COLO829 (cell line): ENCODE measurements around the gene KIAA0930.
"Not testable (repeated sequence)": the region's sequence is repeated elsewhere in the genome, so short reads cannot be mapped to it uniquely, and the experiment has no call there.

Source experiments
- DNase-seq: peaks from one replicate; pipeline ENCODE4 v3.0.0; 2012; ENCODE audit warnings: low spot score

The KIAA0930 gene

DNA sequence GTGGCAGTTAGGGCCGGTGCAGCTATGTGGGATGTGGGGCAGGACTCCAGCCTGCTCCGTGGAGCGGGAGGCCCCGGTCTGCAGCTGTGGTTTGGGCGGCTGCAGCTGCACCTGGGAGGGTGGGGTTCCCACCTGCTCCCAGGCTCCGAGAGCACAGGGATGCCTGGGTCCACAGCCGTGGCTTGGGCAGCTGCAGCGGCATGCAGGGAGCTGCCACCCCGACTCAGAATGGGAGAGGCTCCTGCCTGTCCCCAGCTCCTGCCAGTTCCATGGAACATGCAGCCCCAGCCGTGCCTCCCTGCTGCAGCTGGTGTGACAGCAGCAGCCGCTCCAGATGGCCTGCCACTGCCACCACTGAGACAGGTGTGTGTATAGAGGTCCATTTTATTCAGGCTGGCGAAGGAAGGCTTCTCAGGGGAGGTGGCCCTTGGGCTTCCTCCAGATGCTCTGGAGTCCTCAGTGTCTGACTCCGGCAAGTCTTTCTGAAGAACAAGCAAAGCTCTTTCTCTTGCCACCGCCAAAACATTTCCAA lies 22.3 kb upstream of the KIAA0930 start:
- no peak for DNase-seq

DNA sequence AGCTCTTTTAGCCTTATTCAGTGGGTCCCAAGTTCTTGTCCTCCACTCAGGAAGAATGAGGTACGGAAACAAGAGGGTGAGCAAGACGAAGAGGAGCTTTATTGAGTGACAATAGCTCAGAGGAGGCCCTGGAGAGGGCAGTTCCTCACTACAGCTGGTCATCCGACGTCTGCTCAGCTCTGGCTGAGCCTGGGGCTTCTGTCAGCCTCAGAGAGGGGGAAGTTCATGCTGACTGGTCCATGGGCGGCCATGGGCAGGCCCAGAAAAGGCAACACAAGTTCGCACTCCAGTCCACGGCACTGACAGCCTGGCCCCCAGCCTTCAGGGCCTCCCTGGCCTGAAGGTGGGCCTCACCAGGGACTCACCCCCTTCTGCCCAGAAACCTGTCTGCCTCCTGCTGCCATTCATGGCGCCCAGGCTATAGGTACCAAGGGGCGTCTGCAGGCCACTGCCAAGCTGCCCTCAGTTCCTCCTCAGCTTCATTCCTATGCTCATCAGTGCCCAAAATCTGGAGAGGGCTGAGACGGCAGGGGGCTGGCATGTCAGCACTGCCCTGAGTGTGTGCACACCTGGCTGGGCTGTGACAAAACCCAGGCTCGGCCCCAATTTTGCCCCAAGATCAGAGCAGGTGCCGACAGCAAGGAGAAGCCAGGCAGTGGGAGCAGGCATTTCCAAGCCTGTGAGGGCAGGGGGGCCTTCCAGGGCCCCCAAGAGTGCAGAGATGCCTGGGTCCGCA lies 21.7 kb upstream of the KIAA0930 start:
- DNase-seq: no peak

GRCh38 chr22:45261407-45262088 lies 20.9 kb upstream of the KIAA0930 start:
- no peak for DNase-seq

DNA sequence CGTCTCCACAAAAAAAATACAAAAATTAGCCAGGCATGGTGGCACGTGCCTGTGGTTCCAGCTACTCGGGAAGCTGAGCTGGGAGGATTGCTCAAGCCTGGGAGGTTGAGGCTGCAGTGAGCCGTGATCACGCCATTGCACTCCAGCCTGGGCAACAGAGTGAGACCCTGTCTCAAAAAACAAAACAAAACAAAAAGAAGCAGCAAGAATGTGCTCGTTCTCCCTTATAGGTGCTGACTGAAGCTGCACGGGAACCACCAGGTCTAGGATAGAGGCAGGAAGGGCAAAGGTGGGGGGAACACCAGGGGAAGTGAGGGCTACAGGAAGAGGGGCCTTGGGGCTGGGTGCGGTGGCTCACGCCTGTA lies 19.7 kb upstream of the KIAA0930 start:
- not testable (repeated sequence) for DNase-seq

DNA sequence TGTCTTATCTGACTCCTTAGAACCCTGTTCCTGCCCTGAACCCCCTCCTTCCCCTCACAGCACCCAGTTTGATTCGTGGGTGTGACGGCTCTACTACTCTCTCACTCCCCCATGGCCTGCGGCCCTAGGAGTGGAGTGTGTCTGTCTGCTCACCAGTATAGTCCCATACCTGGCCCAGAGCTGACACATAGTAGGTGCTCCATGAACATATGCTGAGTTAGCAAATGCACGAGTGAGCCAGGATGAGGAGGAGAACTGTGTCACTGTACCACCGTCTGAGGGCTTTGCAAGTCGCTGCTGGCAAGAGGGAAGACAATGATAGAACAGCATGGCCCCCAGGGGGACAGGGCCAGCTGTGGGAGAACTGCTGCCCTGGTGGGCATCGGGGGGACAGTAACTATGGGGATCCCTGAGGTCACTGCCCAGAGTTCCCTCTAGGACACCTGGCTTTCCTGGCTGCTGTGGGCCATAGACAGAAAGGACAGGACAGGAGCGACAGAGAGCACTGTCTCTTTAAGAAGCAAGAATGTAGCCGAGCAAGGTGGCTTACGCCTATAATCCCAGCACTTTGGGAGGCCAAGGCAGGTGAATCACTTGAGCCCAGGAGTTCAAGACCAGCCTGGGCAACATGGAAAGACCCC lies 19.2 kb upstream of the KIAA0930 start:
- DNase-seq: no peak

DNA sequence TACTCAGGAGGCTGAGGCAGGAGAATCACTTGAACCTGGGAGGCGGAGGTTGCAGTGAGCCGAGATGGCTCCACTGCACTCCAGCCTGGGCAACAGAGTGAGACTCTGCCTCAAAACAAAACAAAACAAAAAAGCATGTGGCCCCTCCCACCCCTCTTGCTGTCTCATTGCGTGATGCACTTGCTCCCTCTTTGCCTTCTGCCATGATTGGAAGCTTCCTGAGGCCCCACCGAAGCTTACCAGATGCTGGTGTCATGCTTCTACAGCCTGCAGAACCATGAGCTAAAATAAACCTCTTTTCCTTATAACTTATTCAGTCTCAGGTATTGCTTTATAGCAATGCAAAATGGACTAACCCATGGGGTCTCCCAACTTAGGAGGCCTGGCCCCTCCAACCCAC lies 17.2 kb upstream of the KIAA0930 start:
- not testable (repeated sequence) for DNase-seq

- no peak for DNase-seq
Observed at GRCh38 chr22:45254789-45255278, 14.1 kb upstream of the KIAA0930 start.

DNA sequence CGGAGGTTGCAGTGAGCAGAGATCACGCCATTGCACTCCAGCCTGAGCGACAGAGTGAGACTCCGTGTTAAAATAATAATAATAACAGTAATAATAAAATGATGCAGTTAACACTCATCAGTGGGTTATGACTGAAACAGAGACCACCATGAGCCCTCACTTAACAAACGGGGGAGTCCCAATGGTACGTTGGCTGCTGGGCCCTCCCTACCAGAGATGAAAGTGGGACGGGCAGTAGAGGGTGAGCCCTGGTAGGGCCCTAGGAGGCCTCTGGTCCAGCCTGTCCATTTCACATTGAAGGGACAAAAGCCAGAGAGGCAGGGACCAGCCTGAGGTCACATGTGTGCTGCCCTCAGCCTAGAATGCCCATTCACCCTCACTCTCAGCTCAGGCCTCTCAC lies 13.7 kb upstream of the KIAA0930 start:
- no peak for DNase-seq

DNA sequence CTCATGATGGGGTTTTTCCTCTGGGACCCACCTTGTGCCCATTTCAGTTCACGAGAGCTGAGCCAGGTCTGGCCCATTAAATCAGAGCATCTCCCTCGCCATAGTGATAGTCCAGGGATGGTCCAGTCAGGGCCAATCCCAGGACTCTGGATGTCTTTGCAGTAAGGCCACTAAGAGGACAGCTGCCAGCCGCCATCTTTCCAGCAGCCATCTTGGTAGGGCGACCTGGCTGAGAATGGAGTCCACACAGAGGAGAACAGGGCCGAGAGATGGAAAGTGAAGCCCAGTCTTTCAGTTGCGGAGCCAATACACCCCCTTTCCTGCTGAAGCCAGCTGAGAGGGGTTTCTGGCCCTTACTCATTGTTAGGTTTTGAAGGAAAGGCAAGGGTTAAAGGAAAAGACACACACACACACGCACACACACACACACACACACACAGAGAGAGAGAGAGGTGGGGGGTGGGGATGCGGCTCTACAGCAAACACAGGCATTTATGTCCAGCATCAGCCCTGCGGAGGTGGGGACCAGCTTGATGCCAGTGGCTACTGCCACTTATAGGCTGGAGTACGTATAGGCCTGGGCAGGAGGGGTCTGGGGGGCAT lies 12.4 kb upstream of the KIAA0930 start:
- no peak for DNase-seq

- no peak for DNase-seq
Observed at GRCh38 chr22:45251825-45252224, 11.1 kb upstream of the KIAA0930 start.

DNA sequence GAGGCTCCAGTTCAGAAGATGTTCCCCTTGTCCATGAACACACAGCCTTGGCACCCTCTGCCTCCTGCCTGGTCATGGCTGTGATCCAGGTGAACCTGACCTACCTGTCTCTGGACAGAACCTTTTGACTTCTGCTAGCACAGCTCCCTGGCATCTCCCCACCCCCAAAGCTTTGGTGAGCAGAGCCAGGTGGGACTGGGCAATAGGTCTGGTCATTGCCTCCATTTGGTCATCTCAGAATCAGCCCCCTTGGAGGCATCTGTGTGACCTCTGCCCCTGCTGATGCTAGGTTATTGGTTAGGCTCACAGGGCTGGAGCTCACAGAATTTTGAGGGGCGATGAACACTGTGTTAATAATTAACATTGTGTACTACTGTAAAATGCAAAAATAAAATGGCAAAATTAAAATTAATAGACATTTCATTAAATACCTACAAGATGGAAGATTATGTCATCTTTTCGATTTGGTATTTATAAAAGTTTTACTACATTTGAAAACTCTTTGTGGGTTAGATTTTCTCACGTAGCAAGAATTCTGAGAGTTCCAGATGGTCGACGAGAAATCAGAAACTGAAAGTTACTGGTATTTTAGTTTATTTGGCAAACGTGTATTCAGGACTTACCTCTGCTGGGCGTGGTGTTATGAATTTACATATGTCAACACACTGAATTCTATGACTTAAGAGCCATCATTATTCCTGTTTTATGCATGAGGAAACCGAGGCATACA lies 8.3 kb upstream of the KIAA0930 start:
- no peak for DNase-seq

- DNase-seq: peak; percentile 91
Observed at GRCh38 chr22:45246060-45246985, 5.6 kb upstream of the KIAA0930 start.

- DNase-seq: no peak
Observed at GRCh38 chr22:45244916-45245315, 4.2 kb upstream of the KIAA0930 start.

DNA sequence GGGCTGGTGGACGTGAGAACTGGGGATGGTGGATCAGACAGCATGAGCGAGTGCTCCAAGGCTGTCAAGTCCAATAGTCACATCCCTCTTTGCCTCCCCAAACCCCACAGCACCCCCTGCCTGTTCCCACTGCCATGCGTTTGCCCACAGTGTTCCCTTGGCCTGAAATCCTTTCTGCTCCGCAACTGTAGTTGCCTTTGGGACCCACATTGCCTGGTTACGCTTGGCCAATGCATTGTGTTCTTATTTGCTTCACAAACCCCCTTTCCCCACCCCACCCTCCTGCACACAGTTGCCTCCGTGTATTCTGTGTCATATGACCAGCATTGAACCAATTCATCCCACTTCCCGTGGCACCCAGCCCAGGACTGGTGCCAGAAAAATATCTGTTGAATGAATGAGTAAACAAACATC lies 2.1 kb upstream of the KIAA0930 start:
- DNase-seq: peak; percentile 65

- DNase-seq: no peak
Observed at GRCh38 chr22:45240104-45240809, 437 bp downstream of the KIAA0930 start.

DNA sequence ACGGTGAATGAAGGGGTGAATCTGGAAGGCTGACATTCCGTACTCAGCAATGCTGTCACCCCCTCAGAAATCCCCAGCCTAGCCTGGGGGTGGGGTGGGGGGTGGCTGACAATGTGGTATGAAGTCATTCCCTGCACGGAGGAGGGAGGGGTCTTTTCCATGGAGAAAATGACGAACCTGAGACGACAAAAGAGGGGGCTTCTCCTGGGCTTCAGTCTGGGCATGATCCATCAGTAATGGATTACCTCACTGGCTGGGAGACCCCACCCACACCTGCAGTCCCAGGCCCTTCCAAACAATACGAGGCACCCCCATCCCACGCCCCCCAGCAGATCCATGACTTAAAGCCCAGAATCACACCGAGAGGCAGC lies 1.0 kb downstream of the KIAA0930 start:
- no peak for DNase-seq

GRCh38 chr22:45238957-45239680 lies 1.6 kb downstream of the KIAA0930 start:
- DNase-seq: no peak

DNA sequence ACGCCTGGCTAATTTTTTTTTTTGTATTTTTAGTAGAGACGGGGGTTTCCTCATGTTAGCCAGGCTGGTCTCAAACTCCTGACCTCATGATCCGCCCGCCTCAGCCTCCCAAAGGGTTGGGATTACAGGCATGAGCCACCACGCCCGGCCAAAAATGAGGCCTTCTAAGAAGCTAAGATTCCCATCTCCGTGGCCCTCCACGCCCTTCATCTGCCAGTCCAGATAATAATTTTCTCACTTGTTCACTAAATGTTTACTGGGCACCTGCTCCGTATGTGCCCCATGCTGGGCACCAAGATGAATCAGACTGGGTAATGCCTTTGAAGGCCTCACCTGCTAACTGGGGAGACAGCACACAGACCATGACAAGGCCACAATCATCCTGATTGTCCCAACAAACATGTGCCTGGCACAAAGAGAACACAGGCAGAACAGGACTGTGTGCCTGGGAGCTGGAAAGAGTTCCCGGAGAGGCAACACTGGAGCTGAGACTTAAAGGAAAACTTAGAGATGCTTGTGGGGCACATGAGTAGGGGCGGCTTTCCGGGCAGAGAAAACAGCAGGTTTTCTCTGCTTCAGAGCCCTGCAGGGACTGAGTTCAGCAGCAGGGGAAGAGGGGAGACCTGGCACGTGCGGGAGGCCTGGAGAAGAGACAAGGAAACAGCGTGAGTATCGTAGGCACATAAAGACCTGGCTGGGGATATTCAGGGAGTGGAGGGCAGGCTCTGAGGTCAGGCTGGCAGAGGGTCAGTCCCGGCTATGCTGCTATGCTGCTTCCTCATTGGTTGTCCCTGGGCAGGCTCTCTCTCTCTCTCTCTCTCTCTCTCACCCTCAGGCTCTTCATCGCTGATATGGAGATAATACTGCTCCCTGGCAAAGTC lies 2.4 kb downstream of the KIAA0930 start:
- no peak for DNase-seq
